Mesothelial cell of epicardium (in vitro differentiated cells): Measurements from ENCODE around the gene ZNF79. TPM values are rescaled to one million over a fixed set of nuclear protein-coding genes. Genes with fewer than 3 reads are reported as not detected.
A peak's percentile ranks its signal among the peaks of the same experiment; 100 is the strongest.

Experiments used
- DNase-seq, 2 experiments: peaks; one replicate each; pipeline ENCODE4 v3.0.0; 2021; ENCODE audit warnings: low spot score in 2 of 2; ENCODE audit not compliant: unreplicated experiment in 2 of 2
- H3K27ac Mint-ChIP-seq: 2 replicates; pipeline ENCODE4 v1.8.0; 2021; ENCODE audit warnings: mixed read lengths
- H3K27me3 Mint-ChIP-seq: 2 replicates; pipeline ENCODE4 v1.8.0; 2021; ENCODE audit warnings: low read depth, mixed read lengths
- H3K36me3 Mint-ChIP-seq: 2 replicates; pipeline ENCODE4 v1.8.0; 2021; ENCODE audit warnings: mixed read lengths
- H3K4me1 Mint-ChIP-seq: 2 replicates; pipeline ENCODE4 v1.8.0; 2021; ENCODE audit warnings: mixed read lengths
- H3K4me3 Mint-ChIP-seq: 2 replicates; pipeline ENCODE4 v1.8.0; 2021; ENCODE audit warnings: mild to moderate bottlenecking, moderate library complexity, mixed read lengths
- H3K9me3 Mint-ChIP-seq: 2 replicates; pipeline ENCODE4 v1.8.0; 2021; ENCODE audit warnings: mixed read lengths
- total RNA-seq: library from RNA; stranded (reverse); gene quantifications from 3 replicates; pipeline ENCODE4 v1.2.1, GENCODE V29; 2021
- TF ChIP-seq, protein P1 (sequence below): fragments of 200-600 bp; sonication (generic); IDR thresholded peaks from one replicate; pipeline ENCODE4 v1.5.0; 2021; ENCODE audit warnings: antibody characterized with exemption; ENCODE audit not compliant: unreplicated experiment

The ZNF79 gene
- total RNA-seq, 1 donor from 2014 or later: 11.0 TPM

DNA sequence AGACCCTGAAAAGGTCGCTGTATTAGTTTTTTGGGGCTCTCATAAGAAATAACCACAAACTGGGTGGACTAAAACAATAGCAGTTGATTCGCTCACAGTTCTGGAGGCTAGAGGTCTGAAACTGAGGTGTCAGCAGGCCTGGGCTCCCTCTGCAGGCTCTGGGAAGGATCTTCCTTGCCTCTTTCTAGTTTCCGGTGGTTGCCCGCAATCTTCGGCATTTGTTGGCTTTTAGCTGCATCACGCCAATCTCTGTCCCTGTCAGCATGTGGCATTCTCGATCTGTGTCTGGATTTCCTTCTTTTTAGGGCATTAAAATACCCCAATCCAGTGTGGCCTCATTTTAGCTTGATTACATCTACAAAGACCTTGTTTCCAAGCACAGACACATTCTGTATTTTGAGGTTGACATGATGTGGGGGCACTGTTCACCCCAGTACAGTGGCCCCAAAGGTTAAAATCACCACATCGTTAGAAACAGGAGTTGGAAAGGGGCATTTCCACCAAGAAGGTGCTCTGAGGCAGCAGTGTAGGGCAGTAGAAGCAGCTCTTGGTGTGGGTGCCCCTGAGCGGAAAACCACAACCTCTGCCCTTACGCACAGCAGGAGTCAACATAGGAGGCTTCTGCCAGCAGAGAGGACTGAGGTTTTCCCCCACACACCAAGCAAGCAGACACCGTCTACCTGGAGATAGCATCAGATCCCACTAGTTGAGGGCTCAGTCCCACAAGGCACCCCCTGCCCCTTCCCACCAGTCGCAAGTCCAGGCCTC is 13.5 kb downstream of the ZNF79 start:
- Mint-ChIP-seq H3K27ac (peak overlapping the region; percentile 93), H3K36me3 (peaks cover 40% of the 10 kb centered on the region), H3K27me3 (no peaks in the 10 kb centered on the region), H3K4me1 (peaks cover 11% of the 10 kb centered on the region), H3K9me3 (no peaks in the 10 kb centered on the region), H3K4me3 (no peak overlapping the region)
- TF ChIP-seq, protein P1, sequence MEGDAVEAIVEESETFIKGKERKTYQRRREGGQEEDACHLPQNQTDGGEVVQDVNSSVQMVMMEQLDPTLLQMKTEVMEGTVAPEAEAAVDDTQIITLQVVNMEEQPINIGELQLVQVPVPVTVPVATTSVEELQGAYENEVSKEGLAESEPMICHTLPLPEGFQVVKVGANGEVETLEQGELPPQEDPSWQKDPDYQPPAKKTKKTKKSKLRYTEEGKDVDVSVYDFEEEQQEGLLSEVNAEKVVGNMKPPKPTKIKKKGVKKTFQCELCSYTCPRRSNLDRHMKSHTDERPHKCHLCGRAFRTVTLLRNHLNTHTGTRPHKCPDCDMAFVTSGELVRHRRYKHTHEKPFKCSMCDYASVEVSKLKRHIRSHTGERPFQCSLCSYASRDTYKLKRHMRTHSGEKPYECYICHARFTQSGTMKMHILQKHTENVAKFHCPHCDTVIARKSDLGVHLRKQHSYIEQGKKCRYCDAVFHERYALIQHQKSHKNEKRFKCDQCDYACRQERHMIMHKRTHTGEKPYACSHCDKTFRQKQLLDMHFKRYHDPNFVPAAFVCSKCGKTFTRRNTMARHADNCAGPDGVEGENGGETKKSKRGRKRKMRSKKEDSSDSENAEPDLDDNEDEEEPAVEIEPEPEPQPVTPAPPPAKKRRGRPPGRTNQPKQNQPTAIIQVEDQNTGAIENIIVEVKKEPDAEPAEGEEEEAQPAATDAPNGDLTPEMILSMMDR: no peak
- no peak for DNase-seq

DNA sequence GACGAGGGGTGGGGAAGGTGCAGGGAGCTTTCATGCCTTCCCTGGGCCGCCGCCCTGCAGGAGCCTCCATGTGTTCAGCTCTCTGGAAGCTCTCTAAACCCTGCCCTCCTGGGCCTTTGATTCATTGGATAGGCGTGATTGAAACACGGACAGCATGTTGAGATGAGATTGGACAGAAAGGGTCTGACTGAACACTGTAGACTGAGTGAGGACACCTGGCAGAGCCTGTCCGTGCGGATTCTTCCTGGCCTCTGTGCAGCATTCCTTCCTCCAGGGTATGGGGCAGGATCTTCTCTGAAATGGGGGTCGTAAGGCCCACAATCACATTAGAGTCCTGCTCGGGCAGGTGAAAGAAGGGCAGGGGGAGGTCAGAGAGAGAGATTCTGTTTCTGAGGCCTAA is 14.2 kb downstream of the ZNF79 start:
- H3K4me3 Mint-ChIP-seq: no peak overlapping the region

DNA sequence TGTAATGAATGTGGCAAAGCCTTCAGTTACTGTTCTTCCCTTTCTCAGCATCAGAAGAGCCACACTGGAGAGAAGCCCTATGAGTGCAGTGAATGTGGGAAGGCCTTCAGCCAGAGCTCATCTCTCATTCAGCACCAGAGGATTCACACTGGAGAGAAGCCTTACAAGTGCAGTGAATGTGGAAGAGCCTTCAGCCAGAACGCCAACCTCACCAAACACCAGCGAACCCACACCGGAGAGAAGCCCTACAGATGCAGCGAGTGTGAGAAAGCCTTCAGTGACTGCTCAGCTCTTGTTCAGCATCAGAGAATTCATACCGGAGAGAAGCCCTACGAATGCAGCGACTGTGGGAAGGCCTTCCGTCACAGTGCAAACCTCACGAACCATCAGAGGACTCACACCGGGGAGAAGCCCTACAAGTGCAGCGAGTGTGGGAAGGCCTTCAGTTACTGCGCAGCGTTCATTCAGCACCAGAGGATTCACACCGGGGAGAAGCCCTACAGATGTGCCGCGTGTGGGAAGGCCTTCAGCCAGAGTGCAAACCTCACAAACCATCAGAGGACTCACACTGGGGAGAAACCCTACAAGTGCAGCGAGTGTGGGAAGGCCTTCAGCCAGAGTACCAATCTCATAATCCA is 20.2 kb downstream of the ZNF79 start:
- TF ChIP-seq, protein P1: no peak
- Mint-ChIP-seq H3K9me3 (no peaks in the 10 kb centered on the region), H3K36me3 (peaks cover 64% of the 10 kb centered on the region), H3K27me3 (no peaks in the 10 kb centered on the region), H3K4me3 (no peak overlapping the region), H3K27ac (peak overlapping the region; percentile 3), H3K4me1 (peaks cover 14% of the 10 kb centered on the region)
- DNase-seq: no peak

More for the DNA sequence above, 14.2 kb downstream of the ZNF79 start:
- no peak for DNase-seq
- no peaks in the 10 kb centered on the region for H3K27me3 Mint-ChIP-seq
- H3K27ac Mint-ChIP-seq: peak overlapping the region; percentile 93
- TF ChIP-seq, protein P1: no peak
- H3K36me3 Mint-ChIP-seq: peaks cover 38% of the 10 kb centered on the region
- no peaks in the 10 kb centered on the region for H3K9me3 Mint-ChIP-seq
- H3K4me1 Mint-ChIP-seq: peaks cover 11% of the 10 kb centered on the region

DNA sequence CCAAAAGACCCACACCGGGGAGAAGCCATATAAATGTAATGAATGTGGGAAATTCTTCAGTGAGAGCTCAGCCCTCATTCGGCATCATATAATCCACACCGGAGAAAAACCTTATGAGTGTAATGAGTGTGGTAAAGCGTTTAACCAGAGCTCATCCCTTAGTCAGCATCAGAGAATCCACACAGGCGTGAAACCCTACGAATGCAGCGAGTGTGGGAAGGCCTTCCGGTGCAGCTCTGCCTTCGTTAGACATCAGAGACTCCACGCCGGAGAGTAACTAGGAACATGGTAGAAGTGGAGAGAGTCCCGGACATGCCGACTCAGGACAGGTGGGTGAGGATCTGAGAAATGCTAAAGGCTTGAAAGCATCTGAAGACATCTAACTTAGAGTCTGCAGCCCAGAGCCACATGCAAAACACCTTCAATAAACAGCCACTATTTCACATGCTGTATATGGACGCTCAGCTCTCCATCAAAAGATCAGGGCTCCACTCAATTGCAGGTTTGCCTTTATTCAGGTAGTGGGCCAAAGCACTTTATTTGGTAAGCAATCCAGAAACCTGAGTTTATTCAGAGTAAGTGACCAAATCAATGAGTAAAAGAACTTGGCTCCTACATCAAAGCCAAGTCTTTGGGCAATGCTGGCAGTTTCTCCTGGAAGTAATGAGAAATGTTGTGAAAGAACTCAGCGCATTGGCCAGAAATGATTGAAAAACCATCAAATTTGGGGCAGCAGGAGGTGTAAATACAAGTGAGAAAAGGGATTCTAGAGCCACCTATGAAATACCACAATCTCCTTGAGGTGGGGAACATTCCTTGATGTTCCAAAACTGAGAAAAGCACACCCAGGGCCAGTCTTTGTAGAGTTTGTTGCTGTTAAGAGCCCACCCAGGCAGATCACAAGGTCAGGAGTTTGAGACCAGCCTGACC is 21.0 kb downstream of the ZNF79 start:
- no peaks in the 10 kb centered on the region for H3K27me3 Mint-ChIP-seq
- H3K9me3 Mint-ChIP-seq: no peaks in the 10 kb centered on the region
- no peak for DNase-seq
- H3K36me3 Mint-ChIP-seq: peaks cover 64% of the 10 kb centered on the region
- H3K27ac Mint-ChIP-seq: peak overlapping the region; percentile 47
- TF ChIP-seq, protein P1: no peak
- no peak overlapping the region for H3K4me3 Mint-ChIP-seq
- H3K4me1 Mint-ChIP-seq: peaks cover 22% of the 10 kb centered on the region

DNA sequence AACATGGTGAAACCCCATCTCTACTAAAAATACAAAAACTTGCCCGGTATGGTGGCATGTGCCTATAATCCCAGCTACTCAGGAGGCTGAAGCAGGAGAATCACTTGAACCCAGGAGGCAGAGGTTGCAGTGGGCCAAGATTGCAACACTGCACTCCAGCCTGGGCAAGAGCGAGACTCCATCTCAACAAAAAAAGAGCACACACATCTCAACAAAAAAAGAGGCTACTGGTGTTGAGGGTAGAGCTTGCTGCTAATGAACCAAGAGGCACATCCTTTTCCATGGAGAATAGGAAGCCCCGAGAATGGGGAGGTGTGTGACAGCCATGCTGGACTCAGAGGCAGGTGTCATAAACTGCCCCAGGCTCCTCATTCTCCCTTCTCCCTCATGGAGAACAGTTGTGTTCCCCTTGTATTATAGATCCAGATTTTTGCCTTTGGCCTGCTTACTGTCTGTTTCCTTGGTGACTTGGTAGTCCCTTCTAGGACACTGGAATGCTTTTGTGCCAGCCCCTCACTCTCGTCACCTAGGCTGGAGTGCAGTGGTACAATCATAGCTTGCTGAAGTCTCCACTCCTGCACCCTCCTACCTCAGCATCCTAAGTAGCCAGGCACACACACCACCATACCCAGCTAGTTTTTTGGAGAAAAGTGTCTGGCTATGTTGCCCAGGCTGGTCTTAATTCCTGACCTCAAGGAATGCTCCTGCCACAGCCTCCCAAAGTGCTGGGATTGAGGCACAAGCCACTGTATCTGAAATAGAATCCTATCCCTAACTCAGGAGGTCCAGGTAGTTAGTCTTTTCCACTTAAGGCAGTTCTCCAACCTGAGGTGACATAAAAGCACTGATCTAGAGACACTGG is 21.9 kb downstream of the ZNF79 start:
- no peak for DNase-seq
- H3K27me3 Mint-ChIP-seq: no peaks in the 10 kb centered on the region
- peaks cover 56% of the 10 kb centered on the region for H3K36me3 Mint-ChIP-seq
- no peak overlapping the region for H3K4me3 Mint-ChIP-seq
- H3K27ac Mint-ChIP-seq: peak overlapping the region; percentile 47
- TF ChIP-seq, protein P1: no peak
- peaks cover 25% of the 10 kb centered on the region for H3K4me1 Mint-ChIP-seq
- no peaks in the 10 kb centered on the region for H3K9me3 Mint-ChIP-seq
